ENCODE results near the gene DNAH2.

DNA sequence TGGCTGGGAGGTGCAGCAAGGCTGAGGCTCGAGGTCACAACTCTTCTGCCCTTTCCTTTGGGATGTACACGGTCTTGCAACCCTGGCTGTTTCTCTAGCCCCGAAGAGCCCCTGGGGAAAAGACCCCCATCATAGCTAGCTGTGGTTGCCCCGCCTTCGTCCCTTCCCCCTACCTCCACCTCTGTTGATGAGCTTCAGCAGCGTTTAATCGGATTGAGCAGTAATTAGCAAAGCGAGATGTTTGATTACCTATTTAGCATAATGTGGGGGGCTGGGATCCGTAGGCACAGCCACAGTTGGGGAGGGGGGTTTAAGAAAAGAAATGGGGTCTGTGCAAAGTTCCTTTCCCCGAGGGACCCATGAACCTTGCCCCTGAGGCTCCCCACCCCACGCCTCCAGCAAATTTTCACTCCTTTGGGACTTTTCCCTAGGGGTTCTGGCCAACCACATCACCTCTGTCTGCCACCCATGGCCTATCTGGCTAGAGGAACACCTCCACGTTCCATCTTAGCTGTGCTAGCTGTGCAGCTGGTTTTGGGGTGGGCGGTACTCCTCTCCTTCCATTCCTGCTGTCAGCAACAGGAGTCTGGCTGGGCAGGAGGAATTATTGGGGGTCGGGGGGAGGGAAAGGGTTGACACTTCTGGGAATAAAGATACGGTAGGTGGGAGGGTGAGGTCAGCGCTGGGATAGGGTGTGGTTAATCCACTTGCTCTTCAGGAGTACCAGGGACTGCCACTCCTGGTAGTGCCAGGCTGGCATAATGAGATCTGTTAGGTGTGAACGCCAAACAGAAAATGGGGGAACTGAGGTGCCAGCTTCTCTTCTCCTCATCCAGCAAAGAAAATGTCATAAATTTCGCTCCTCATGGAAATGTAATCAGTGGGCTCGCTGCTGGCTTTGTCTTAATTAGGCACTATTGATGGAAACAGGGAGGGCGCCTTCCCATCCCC is 1.3 kb upstream of the DNAH2 start:
- TF ChIP-seq EZH2 (optimal IDR thresholded peaks at IDR 0.05; ENCODE audit: low read depth, low read length) (no peak), EZH2phosphoT487 (IDR thresholded peaks at IDR 0.05; ENCODE audit: low read length) (no peak)
- TF ChIP-seq, protein P1, sequence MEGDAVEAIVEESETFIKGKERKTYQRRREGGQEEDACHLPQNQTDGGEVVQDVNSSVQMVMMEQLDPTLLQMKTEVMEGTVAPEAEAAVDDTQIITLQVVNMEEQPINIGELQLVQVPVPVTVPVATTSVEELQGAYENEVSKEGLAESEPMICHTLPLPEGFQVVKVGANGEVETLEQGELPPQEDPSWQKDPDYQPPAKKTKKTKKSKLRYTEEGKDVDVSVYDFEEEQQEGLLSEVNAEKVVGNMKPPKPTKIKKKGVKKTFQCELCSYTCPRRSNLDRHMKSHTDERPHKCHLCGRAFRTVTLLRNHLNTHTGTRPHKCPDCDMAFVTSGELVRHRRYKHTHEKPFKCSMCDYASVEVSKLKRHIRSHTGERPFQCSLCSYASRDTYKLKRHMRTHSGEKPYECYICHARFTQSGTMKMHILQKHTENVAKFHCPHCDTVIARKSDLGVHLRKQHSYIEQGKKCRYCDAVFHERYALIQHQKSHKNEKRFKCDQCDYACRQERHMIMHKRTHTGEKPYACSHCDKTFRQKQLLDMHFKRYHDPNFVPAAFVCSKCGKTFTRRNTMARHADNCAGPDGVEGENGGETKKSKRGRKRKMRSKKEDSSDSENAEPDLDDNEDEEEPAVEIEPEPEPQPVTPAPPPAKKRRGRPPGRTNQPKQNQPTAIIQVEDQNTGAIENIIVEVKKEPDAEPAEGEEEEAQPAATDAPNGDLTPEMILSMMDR (IDR thresholded peaks at IDR 0.05; ENCODE audit: low read length) = no peak

Data from MM.1S (cell line).